ENCODE results near the gene CFAP74. TPM values are rescaled to one million over a fixed set of nuclear protein-coding genes. Genes with fewer than 3 reads are reported as not detected.

Gene CFAP74
- polyA plus RNA-seq, 1 donor from 2014 or later = 0.22 TPM

DNA sequence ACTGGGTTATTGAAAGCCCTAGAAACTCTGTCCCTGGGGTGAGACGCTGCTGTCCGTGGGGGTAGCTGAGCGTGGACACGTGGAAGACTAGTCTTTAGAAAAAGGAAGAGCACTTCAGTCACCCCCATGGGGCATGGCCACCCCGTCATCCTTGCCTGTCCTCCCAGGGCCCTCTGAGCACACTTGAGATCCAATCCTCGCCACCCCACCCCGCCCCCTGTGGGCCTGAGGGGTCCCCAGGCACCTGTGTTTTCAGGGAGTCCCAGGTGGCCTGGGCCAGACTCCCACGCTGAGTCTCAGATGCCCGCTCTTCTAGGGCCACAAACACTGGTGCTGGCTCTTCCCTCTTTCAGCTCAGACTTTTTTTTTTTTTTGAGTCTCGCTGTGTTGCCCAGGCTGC lies 49.2 kb upstream of the CFAP74 start:
- TF ChIP-seq TAF1 (IDR thresholded peaks at IDR 0.05; ENCODE audit: low read depth) (no peak), POLR2AphosphoS5 (IDR thresholded peaks at IDR 0.05) (no peak), EZH2 (IDR thresholded peaks at IDR 0.05; ENCODE audit: borderline replicate concordance, insufficient read depth, low read length, poor library complexity, severe bottlenecking) (no peak), EP300 (conservative IDR thresholded peaks at IDR 0.05; ENCODE audit: poor library complexity, severe bottlenecking) (no peak), REST (IDR thresholded peaks at IDR 0.05; ENCODE audit: borderline replicate concordance) (no peak), SMC3 (conservative IDR thresholded peaks at IDR 0.05; ENCODE audit: poor library complexity) (no peak)
- TF ChIP-seq, protein P1, sequence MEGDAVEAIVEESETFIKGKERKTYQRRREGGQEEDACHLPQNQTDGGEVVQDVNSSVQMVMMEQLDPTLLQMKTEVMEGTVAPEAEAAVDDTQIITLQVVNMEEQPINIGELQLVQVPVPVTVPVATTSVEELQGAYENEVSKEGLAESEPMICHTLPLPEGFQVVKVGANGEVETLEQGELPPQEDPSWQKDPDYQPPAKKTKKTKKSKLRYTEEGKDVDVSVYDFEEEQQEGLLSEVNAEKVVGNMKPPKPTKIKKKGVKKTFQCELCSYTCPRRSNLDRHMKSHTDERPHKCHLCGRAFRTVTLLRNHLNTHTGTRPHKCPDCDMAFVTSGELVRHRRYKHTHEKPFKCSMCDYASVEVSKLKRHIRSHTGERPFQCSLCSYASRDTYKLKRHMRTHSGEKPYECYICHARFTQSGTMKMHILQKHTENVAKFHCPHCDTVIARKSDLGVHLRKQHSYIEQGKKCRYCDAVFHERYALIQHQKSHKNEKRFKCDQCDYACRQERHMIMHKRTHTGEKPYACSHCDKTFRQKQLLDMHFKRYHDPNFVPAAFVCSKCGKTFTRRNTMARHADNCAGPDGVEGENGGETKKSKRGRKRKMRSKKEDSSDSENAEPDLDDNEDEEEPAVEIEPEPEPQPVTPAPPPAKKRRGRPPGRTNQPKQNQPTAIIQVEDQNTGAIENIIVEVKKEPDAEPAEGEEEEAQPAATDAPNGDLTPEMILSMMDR (IDR thresholded peaks at IDR 0.05; ENCODE audit: poor library complexity, severe bottlenecking) = no peak
- Histone ChIP-seq H3K27ac (ENCODE audit: low read length) (no peak overlapping the region), H4K20me1 (ENCODE audit: insufficient read depth) (no peaks in the 10 kb centered on the region), H3K4me2 (ENCODE audit: low read length) (no peak overlapping the region), H3K9me3 (ENCODE audit: low read length) (no peaks in the 10 kb centered on the region), H3K9me2 (ENCODE audit: insufficient read depth, low read length) (no peaks in the 10 kb centered on the region), H3F3A (ENCODE audit: insufficient read depth, low read length, poor library complexity, severe bottlenecking) (no peaks in the 10 kb centered on the region), H3K79me2 (replicated peaks; ENCODE audit: insufficient read depth, low read length) (no peaks in the 10 kb centered on the region), H3K9ac (ENCODE audit: low read length) (no peak overlapping the region), H3K27me3 (ENCODE audit: insufficient read depth, low read depth, low read length) (peaks cover 40% of the 10 kb centered on the region), H2AFZ (ENCODE audit: low read depth, low read length) (no peak overlapping the region), H3K4me3 (ENCODE audit: low read length) (no peak overlapping the region), H3K36me3 (ENCODE audit: insufficient read depth, low read length) (no peaks in the 10 kb centered on the region)

GRCh38 chr1:2052054-2052679 lies 48.6 kb upstream of the CFAP74 start:
- Histone ChIP-seq H3K4me2 (ENCODE audit: low read length) (no peak overlapping the region), H3K9ac (ENCODE audit: low read length) (no peak overlapping the region), H3K4me3 (ENCODE audit: low read length) (no peak overlapping the region), H3F3A (ENCODE audit: insufficient read depth, low read length, poor library complexity, severe bottlenecking) (no peaks in the 10 kb centered on the region), H2AFZ (ENCODE audit: low read depth, low read length) (no peak overlapping the region), H3K9me2 (ENCODE audit: insufficient read depth, low read length) (no peaks in the 10 kb centered on the region), H3K36me3 (ENCODE audit: insufficient read depth, low read length) (no peaks in the 10 kb centered on the region), H3K27me3 (ENCODE audit: insufficient read depth, low read depth, low read length) (peaks cover 42% of the 10 kb centered on the region), H3K27ac (ENCODE audit: low read length) (no peak overlapping the region), H3K79me2 (replicated peaks; ENCODE audit: insufficient read depth, low read length) (no peaks in the 10 kb centered on the region), H4K20me1 (ENCODE audit: insufficient read depth) (no peaks in the 10 kb centered on the region), H3K9me3 (ENCODE audit: low read length) (no peaks in the 10 kb centered on the region)
- no peak for TF ChIP-seq REST (IDR thresholded peaks at IDR 0.05; ENCODE audit: borderline replicate concordance)
- TF ChIP-seq POLR2AphosphoS5 (IDR thresholded peaks at IDR 0.05) = no peak
- TF ChIP-seq, protein P1 (IDR thresholded peaks at IDR 0.05; ENCODE audit: poor library complexity, severe bottlenecking) = no peak
- no peak for TF ChIP-seq MXI1 (conservative IDR thresholded peaks at IDR 0.05; ENCODE audit: poor library complexity, severe bottlenecking)
- no peak for TF ChIP-seq TAF1 (IDR thresholded peaks at IDR 0.05; ENCODE audit: low read depth)
- TF ChIP-seq RAD21 (conservative IDR thresholded peaks at IDR 0.05) = no peak
- TF ChIP-seq EP300 (conservative IDR thresholded peaks at IDR 0.05; ENCODE audit: poor library complexity, severe bottlenecking) = no peak
- TF ChIP-seq SMC3 (conservative IDR thresholded peaks at IDR 0.05; ENCODE audit: poor library complexity) = no peak
- TF ChIP-seq EZH2 (IDR thresholded peaks at IDR 0.05; ENCODE audit: borderline replicate concordance, insufficient read depth, low read length, poor library complexity, severe bottlenecking) = no peak

Data from neural cell (in vitro differentiated cells).